Stimulated activated CD8-positive, alpha-beta memory T cell treated with anti-CD3 and anti-CD28 coated beads, Interleukin-12 subunit alpha, Interleukin-12 subunit beta, amount 100 ng/mL, for 24 hours (primary cell): ENCODE data around the gene TOX2.

Experiments used
- DNase-seq: peaks from one replicate; pipeline ENCODE4 v3.0.0-alpha.2; 2020; ENCODE audit errors: extremely low read depth

TOX2 gene

GRCh38 chr20:44019638-44020335, 105.1 kb downstream of the TOX2 start:
- DNase-seq: no peak

- DNase-seq: no peak
These were observed 105.9 kb downstream of the TOX2 start for GRCh38 chr20:44020406-44021148.

- DNase-seq: no peak
These were observed 106.5 kb downstream of the TOX2 start for GRCh38 chr20:44021186-44021585.

- DNase-seq: no peak
These were observed 107.2 kb downstream of the TOX2 start for GRCh38 chr20:44021900-44022299.

GRCh38 chr20:44022464-44022863, 107.8 kb downstream of the TOX2 start:
- no peak for DNase-seq

- no peak for DNase-seq
These were observed 109.1 kb downstream of the TOX2 start for GRCh38 chr20:44023515-44024371.

GRCh38 chr20:44024820-44025580, 110.3 kb downstream of the TOX2 start:
- DNase-seq: no peak

- no peak for DNase-seq
These were observed 111.1 kb downstream of the TOX2 start for GRCh38 chr20:44025756-44026155.

- no peak for DNase-seq
These were observed 112.1 kb downstream of the TOX2 start for GRCh38 chr20:44026647-44027342.

GRCh38 chr20:44027343-44028002, 112.8 kb downstream of the TOX2 start:
- no peak for DNase-seq

GRCh38 chr20:44028003-44028730, 113.5 kb downstream of the TOX2 start:
- no peak for DNase-seq

GRCh38 chr20:44028868-44029847, 114.5 kb downstream of the TOX2 start:
- DNase-seq: no peak

- no peak for DNase-seq
These were observed 115.2 kb downstream of the TOX2 start for GRCh38 chr20:44029848-44030230.

- DNase-seq: no peak
These were observed 115.7 kb downstream of the TOX2 start for GRCh38 chr20:44030394-44030793.

- no peak for DNase-seq
These were observed 116.4 kb downstream of the TOX2 start for GRCh38 chr20:44031001-44031574.

- DNase-seq: no peak
These were observed 117.3 kb downstream of the TOX2 start for GRCh38 chr20:44031781-44032582.

GRCh38 chr20:44032583-44033331, 118.1 kb downstream of the TOX2 start:
- DNase-seq: no peak
